Epithelial cell of esophagus (primary cell): Measurements from ENCODE around the gene CORT.
"Not testable (repeated sequence)": the region's sequence is repeated elsewhere in the genome, so short reads cannot be mapped to it uniquely, and the experiment has no call there.

Source experiments
- DNase-seq: peaks from one replicate; pipeline ENCODE4 v3.0.0; 2010; ENCODE audit warnings: low read depth
- H3K4me3 ChIP-seq: 2 replicates; pipeline ENCODE4 v1.5.1; 2011; ENCODE audit warnings: mild to moderate bottlenecking, low read length, control low read depth
- CTCF ChIP-seq: IDR thresholded peaks from 2 replicates; pipeline ENCODE4 v1.5.1; 2011; ENCODE audit warnings: low read depth, mild to moderate bottlenecking, low read length, control low read depth, inconsistent platforms; ENCODE audit not compliant: insufficient read depth; ENCODE audit errors: missing control alignments

CORT gene

GRCh38 chr1:10459184-10459583, 9.4 kb downstream of the CORT start:
- H3K4me3 ChIP-seq: no peak overlapping the region
- peak; percentile 89 for DNase-seq
- TF ChIP-seq CTCF: no peak

GRCh38 chr1:10467078-10467477, 17.2 kb downstream of the CORT start:
- no peak for TF ChIP-seq CTCF
- no peak for DNase-seq
- no peak overlapping the region for H3K4me3 ChIP-seq

GRCh38 chr1:10470043-10470442, 20.2 kb downstream of the CORT start:
- TF ChIP-seq CTCF: no peak
- H3K4me3 ChIP-seq: no peak overlapping the region
- DNase-seq: no peak

GRCh38 chr1:10471411-10472219, 21.8 kb downstream of the CORT start:
- peak overlapping the region; percentile 61 for H3K4me3 ChIP-seq
- DNase-seq: peak; percentile 55
- no peak for TF ChIP-seq CTCF

GRCh38 chr1:10472220-10473144, 22.7 kb downstream of the CORT start, which contains the start of gene DFFA:
Gene DFFA (minus strand): TSS chr1:10472529. CDS start chr1:10472458, 71 bp downstream.
- no peak for TF ChIP-seq CTCF
- peak; percentile 98 for DNase-seq
- H3K4me3 ChIP-seq: peak within 1 kb of the TSS; percentile 61

- TF ChIP-seq CTCF: no peak
- DNase-seq: no peak
These were observed 23.4 kb downstream of the CORT start for GRCh38 chr1:10473145-10473765.

GRCh38 chr1:10474309-10474612, 24.4 kb downstream of the CORT start:
- DNase-seq: not testable (repeated sequence)
- H3K4me3 ChIP-seq: peak overlapping the region; percentile 81

More at GRCh38 chr1:10473145-10473765, 23.4 kb downstream of the CORT start:
- H3K4me3 ChIP-seq: no peak overlapping the region
